Limb (tissue), 2 donors: ENCODE measurements around the gene GET4.
"Not testable (repeated sequence)": the region's sequence is repeated elsewhere in the genome, so short reads cannot be mapped to it uniquely, and the experiment has no call there.

Experiments used
- DNase-seq, 2 donors: peaks; one replicate each; pipeline ENCODE4 v3.0.0-alpha.2; 2016; ENCODE audit errors: extremely low spot score in 2 of 2

The GET4 gene

GRCh38 chr7:914521-915194 is 38.3 kb downstream of the GET4 start:
- no peak for DNase-seq

DNA sequence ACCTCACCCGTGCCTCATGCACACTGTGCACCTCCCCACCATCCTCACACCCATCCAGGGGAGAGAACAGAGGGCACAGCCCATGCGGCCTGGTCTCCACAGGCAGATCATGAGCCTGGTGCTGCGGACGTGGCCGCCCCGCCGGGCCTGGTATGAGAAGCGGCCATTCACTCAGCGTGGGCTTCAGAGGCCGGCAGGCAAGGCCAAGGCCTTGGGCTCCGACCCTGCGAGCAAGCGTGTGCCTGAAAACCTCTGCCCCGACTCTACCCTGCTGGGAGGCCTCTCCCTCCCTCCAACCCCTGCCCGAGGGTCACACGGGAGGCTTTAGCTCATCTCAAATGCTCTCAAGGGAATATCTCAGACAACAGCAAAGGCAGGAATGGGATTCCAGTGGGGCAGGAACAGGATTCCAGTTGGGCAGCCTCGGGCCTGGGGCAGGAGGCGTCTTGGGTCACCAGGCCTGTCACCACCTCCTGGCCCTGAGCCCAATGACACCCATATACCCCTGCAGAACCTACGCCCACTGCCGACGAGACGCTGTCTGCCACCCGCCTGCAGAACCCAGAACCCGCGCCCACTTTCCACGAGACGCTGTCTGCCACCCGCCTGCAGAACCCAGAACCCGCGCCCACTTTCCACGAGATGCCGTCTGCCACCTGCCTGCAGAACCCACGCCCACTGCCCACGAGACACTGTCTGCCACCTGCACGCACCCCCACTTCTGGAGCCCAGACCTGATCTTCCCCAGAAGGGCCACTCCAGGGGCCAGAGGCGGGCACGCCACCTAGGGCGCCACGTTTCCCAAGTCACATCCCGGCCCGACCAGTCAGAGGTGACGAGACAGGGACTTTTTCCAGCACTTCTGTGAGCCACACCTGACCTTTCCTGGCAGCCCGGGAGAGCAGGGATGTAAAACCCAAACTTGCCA is 39.2 kb downstream of the GET4 start:
- no peak for DNase-seq

DNA sequence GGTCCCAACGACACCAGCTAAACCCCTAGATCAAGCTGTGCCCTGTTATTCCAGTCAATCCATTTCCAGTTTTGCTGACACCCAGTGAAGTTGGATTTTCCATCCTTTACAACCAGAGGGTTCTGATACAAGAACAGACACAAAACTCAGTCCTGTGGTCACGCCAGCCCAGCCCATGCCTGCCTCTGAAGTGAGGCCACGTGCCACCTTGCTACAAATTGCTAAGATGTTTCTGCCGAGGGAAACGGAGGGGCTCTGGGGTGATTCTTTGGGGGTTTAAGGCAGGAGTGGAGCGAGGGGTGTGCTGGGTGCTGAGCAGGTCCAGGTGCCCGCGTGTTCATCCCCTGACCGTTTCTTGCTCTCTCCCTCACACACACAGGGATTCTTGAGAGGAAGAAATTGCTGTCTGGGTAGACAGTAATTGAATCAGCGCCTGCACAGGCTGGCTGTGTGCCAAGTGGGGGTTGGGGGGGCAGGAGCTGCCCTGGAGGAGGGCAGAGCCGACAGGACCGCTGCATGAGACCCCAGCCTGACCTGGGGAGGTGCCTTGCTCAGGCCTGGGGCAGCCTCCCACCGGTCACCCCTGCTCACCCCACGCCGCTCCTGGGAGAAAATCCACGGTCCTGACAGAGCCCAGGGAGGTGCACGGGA is 40.1 kb downstream of the GET4 start:
- no peak for DNase-seq

- DNase-seq: no peak
Observed at GRCh38 chr7:917255-918117, 41.1 kb downstream of the GET4 start.

- no peak for DNase-seq
Observed at GRCh38 chr7:918118-918425, 41.7 kb downstream of the GET4 start.

DNA sequence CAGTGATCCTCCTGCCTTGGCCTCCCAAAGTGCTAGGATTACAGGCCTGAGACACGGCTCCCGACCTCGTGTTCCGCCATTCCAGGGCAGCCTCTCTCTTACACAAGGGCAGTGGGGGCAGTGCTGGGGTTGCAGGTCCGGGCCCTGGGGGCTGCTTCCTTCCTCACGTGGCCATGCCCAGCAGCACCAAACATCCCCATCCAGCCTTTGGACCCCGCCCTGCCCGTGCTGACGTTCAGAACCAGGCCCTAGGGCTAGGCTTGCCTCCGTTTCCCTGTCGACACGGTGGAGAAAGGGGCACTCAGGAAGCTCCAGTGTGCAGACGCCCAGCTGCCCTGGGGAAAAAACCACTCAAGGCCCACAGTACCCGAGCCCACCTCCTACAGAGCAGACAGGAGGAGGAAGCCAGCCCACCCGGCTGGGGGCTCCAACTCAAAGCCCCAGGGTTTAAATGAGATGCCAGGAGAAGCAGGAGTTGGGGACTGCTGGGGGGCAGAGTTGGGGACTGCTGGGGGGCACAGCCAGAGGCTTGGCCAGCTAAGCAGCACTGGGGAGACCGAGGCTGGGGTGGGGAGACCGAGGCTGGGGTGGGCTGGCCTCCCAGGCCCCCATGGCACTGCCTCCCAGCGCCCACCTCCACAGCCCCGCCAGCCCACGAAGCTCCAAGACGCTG is 42.2 kb downstream of the GET4 start:
- DNase-seq: no peak

GRCh38 chr7:919114-919442 is 42.7 kb downstream of the GET4 start:
- no peak for DNase-seq

DNA sequence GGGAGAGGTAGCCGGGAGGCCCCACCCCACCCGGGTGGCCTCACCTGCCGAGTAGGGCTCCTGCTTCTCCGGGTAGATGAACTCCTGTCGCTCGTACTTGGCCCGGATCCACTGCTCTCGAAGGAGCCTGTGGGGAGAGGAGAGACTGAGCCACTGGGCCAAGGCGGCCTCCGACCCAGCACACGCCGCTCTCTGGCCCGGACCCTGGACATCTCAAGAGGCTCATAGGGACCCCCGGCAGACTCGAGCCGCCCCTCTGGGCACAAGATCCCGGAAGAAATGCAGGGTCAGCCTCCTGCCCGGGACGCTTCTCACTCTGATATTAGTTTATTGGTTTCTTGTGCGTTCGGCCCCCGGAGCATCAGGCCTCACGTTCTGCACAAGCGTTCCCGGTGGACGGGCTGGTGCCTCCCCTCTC is 43.6 kb downstream of the GET4 start:
- DNase-seq: no peak

DNA sequence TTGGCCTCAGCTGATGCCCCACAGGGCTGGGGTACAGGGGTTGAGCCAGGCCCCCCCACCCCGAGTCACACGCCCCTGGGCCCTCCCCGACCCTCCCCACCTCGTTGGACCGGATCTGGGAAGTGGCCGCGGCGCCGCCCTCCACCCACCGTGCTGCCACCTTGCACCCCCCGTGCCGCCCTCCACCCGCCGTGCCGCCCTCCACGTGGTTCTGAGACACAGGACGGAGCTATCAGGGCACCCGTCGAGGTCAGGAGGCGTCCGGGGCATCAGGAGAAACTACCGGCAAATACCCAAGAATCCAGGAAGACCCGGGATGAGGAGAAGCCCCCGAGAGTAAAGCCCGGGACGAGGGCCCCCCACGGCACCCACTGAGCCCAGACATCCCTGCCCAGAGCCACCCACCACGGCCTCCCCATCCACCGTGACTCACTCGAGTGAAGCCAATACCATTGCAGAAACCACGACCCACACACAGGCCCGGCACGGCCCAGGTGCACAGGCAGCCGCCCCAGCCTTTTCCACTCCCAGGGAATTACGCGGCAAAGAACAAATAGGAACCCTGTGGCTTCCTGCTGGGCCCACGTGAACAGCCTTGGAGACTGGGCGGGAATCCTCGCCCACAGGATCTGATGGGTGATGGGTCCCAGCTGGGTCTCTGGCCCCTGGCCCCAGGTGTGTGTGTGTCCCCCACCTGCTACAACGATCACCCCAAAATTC is 44.2 kb downstream of the GET4 start:
- DNase-seq: no peak

GRCh38 chr7:921071-921461 is 44.7 kb downstream of the GET4 start:
- DNase-seq: no peak

DNA sequence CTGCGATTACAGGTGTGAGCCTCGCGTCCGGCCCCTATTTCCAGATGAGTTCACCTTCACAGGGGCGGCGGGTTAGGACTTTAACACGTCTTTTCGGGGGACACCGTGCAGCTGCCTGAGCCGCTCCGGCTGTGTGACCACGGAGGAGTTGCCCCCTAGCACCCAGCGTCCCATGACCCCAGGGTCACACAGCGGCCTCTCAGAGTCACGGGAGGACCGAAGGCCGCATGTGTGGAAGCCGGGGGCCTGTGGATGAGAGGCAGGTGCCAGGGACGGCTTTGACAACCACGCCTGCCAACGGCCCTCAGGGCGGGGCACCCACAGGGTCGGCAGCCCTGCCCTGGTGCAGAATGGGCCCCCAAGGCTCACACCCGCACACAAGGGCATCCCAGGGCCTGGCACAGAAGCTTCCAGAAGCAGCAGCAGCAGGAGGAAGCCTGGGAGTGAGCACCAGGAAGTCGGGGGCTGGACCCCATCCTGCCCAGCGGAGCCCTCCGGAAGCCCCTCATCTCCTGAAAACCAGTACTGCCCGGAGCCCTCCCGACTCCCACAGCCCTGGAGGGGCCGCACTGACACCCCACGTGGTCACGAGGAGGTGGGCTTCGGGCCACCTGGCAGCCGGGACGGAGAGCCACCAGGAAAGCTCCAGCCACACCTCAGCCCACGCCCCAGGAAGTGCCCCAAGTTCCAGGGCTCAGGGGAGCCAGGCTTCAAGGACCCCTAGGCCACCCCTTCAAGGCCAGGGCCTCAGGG is 45.4 kb downstream of the GET4 start:
- no peak for DNase-seq

DNA sequence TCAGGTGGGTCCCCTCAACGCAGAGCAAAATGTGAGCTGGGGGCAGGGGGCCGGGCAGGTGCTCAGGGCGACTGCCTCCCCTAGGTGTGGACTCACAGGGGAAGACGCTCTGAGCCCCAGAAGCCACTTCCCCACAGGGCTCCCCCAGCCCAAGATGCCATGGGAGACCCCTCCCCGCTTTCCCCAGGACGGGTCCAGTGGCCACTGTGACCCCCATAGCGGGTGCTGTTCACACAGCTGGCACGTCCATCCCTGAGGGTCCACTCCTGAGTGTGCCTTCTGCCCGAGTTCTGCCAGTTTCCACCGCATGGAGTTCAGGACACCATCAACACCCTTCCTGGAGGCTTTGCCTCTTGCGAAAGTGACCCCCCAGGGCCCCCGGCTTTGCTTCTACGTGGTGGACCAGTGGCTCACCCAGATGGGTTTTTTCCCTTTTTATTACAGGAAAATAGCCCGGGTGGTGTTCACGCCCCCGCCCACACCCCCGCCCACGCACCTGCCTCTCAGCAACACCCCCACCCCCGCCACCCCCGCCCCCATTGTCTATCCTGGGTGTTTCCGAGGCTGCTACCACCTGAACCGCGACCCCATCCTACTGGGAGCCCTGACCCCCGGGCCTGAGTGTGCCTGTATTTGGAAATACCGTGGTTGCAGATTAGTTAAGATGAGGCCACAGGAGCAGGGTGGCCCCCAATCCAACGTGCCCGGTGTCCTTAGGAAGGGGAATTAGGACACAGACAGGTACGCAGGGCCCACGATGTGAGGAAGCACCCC is 46.2 kb downstream of the GET4 start:
- DNase-seq: no peak

GRCh38 chr7:923108-924041 is 47.0 kb downstream of the GET4 start:
- DNase-seq: peak in 1 of 2 donors; percentile 39

DNA sequence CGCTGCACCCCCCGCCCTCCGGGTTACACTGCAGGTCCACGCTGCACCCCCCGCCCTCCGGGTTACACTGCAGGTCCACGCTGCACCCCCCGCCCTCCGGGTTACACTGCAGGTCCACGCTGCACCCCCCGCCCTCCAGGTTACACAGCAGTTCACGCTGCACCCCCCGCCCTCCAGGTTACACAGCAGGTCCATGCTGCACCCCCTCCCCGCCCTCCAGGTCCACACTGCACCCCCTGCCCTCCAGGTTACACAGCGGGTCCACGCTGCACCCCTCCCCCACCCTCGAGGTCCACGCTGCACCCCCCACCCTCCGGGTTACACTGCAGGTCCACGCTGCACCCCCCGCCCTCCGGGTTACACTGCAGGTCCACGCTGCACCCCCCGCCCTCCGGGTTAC is 47.7 kb downstream of the GET4 start:
- DNase-seq: not testable (repeated sequence)

DNA sequence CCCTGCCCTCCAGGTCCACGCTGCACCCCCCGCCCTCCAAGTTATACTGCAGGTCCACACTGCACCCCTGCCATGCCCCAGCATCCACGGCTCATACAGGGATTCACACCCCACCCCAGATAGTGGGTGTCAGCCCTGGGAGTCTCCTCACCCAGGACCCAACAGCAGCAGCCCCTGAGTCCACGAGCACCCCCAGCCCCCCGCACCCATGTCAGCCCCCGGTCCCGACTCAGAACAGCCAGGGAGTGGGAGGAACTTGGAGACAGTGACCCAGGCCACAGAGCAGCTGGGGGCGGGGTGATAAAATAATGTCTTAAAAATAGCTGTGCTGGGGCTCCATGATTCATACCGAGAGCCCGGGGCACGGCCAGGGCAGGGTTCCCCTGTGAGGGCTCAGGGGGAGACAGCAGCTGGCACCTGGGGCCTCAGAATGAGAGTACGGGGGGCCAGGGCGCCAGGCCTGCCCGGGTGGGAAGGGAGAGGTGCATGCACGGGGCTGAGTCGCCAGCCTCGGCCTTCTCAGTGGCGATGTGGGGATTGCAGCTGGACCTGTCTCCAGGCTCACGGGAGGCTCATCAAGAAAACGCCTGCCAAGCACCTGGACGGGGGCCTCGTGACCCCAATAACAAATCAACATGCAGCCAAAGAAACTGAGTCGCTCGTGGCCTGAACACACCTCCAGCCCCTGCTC is 48.3 kb downstream of the GET4 start:
- DNase-seq: no peak

GRCh38 chr7:925601-926000 is 49.2 kb downstream of the GET4 start:
- DNase-seq: no peak
